Measurements from ENCODE around the gene ZNF281. TPM values are rescaled to one million over a fixed set of nuclear protein-coding genes. Genes with fewer than 3 reads are reported as not detected.

Gene ZNF281
- total and polyA plus RNA-seq, 9 of the 15 experiments (the other 6 are each of a cell fraction or from before 2014, with no cell fraction given) = 9.6 to 24.9 (median 16.5) TPM

DNA sequence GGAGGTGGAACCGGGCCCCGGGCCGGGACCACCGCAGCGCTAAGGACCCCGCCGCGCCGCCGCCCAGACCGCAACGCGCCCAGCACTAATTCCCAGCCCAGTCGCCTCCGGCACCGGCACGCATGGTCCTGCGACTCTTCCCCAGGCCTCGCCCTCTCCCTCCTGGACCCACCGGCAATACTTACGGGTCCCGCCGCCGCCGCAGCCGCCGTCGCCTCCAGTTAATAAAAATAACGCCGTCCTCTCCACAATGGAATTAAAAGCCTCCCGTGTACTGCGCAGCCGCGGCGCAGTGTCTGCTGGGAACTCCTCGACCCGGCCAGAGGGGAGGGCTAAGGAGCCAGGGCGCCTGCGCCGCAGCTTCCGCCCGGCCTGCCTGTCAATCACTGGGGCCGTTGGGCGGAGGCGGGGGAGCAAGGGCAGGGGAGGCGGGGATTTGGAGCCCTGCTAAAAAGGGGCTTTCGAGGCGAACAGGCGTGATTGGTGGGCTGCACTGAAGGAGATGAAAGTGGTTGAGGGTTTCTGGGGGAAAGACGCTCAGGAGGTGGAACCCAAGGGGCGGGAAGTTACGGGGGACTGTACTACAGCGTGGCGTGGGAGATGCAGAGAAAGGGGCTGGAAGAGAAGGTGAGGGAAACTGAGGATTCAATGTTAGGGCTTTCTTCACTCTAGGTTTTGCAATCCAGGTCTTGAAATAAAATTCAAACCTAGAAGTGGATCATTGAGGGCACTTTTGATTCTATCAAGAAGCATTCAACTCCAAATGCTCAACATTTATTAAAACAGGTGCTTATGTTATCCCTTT is at the start of gene ZNF281 (continued):
- TF ChIP-seq MYNN (IDR thresholded peaks at IDR 0.05) (peak; percentile 62), MYNN (CRISPR knock-in tag; IDR thresholded peaks at IDR 0.05) (no peak), ILK (tag; IDR thresholded peaks at IDR 0.05; ENCODE audit: borderline replicate concordance, low read depth) (no peak), NR3C1 (CRISPR knock-in tag; IDR thresholded peaks at IDR 0.05) (no peak), CBX5 (IDR thresholded peaks at IDR 0.05; ENCODE audit: borderline replicate concordance, low read depth) (no peak), POLR2G (IDR thresholded peaks at IDR 0.05; ENCODE audit: low read depth, low read length) (peak; percentile 86), NRF1 (conservative IDR thresholded peaks at IDR 0.05 in 1 of 2, IDR thresholded peaks at IDR 0.05 in 1 of 2) (peak; percentile 98), CUX1 (CRISPR knock-in tag; IDR thresholded peaks at IDR 0.05) (no peak), MTA1 (IDR thresholded peaks at IDR 0.05; ENCODE audit: borderline replicate concordance) (peak; percentile 20; the same call in 1 of the 2 replicates), ZNF584 (CRISPR knock-in tag; IDR thresholded peaks at IDR 0.05; ENCODE audit: low read depth) (no peak), CHD1 (IDR thresholded peaks at IDR 0.05; ENCODE audit: low read length) (peak; percentile 50), FOXM1 (IDR thresholded peaks at IDR 0.05; ENCODE audit: low read depth) (peak; percentile 22; the same call in 1 of the 2 replicates), FOXM1 (CRISPR knock-in tag; IDR thresholded peaks at IDR 0.05; ENCODE audit: low read depth) (no peak; the same call in 1 of the 2 replicates), ZNF551 (CRISPR knock-in tag; IDR thresholded peaks at IDR 0.05) (no peak), PPARD (CRISPR knock-in tag; IDR thresholded peaks at IDR 0.05) (no peak), ZBTB7A (IDR thresholded peaks at IDR 0.05; ENCODE audit: borderline replicate concordance, control insufficient read depth, low read depth, low read length) (peak; percentile 70; the same call in 1 of the 2 replicates), MYC (IDR thresholded peaks at IDR 0.05; ENCODE audit: low read depth, low read length) (no peak), MYC (CRISPR knock-in tag; IDR thresholded peaks at IDR 0.05; ENCODE audit: borderline replicate concordance, low read depth) (no peak; the same call in 1 of the 2 replicates), SRSF9 (IDR thresholded peaks at IDR 0.05; ENCODE audit: borderline replicate concordance, low read depth, low read length) (no peak), HDAC8 (tag; IDR thresholded peaks at IDR 0.05) (no peak), MCM7 (IDR thresholded peaks at IDR 0.05) (0 out of 4 replicates have a peak, but pooled peaks of 1 of the 2 experiments have one; percentile 43), RB1 (IDR thresholded peaks at IDR 0.05; ENCODE audit: low read depth) (peak; percentile 12)
- TF ChIP-seq, protein P1, sequence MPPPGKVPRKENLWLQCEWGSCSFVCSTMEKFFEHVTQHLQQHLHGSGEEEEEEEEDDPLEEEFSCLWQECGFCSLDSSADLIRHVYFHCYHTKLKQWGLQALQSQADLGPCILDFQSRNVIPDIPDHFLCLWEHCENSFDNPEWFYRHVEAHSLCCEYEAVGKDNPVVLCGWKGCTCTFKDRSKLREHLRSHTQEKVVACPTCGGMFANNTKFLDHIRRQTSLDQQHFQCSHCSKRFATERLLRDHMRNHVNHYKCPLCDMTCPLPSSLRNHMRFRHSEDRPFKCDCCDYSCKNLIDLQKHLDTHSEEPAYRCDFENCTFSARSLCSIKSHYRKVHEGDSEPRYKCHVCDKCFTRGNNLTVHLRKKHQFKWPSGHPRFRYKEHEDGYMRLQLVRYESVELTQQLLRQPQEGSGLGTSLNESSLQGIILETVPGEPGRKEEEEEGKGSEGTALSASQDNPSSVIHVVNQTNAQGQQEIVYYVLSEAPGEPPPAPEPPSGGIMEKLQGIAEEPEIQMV (tag; conservative IDR thresholded peaks at IDR 0.05; ENCODE audit: low read depth) = no peak

Measured in K562 (cell line).